Measurements from ENCODE around the gene MOB1A. TPM values are rescaled to one million over a fixed set of nuclear protein-coding genes. Genes with fewer than 3 reads are reported as not detected.

The MOB1A gene
- total and polyA plus RNA-seq, 10 of the 15 experiments (the other 5 are each of a cell fraction or from before 2014, with no cell fraction given) = 41.2 to 232 (median 172) TPM

DNA sequence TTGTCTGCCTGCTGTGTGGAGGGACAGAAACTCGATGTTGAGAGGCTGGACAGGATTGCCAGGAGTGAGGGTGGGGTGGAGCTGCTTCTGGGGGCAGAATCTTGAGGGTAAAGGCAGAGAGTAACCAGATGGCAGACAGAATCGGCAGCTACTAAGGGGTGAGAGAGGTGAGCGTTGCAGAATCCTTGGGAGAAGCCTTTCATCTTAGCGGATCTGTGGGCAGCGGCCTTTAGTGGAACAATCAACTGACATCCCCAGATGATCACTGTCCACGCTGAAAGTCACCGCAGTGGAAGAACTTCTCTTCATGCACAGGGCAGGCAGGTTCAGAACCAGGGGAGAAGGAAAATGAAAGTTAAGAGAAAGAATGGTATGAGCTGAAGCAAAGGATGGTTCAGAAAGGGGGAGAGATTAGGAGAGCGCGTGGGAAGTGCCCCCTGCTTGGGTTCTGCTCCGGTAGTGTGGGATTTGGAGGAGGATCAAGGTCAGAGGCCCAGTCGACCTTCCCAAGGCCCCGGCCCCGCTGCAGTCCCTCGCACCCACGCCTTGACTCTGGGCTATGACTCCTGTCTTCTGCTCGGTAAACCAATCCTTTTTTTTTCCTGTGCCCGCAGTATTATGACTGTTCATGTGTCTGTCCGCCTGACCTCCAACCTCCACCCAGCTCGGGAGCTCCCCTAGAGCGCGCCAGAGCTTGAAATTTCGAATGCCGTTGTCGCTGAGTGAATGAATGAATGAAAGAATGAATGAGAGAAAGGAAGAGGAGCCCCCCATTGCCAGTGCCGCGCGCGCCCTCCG lies 31.6 kb downstream of the MOB1A start (continued):
- TF ChIP-seq NKRF (conservative IDR thresholded peaks at IDR 0.05) (peak; percentile 93; the same call in 1 of the 2 replicates), BRCA1 (IDR thresholded peaks at IDR 0.05; ENCODE audit: low read depth, low read length) (no peak), E2F8 (IDR thresholded peaks at IDR 0.05; ENCODE audit: low read depth, partially characterized antibody) (no peak), TCF3 (IDR thresholded peaks at IDR 0.05; ENCODE audit: borderline replicate concordance, insufficient read depth, low read depth, low read length) (no peak), CHD4 (IDR thresholded peaks at IDR 0.05) (no peak), MTA2 (IDR thresholded peaks at IDR 0.05; ENCODE audit: low read depth) (no peak), LARP7 (IDR thresholded peaks at IDR 0.05) (no peak), ASH2L (IDR thresholded peaks at IDR 0.05; ENCODE audit: borderline replicate concordance, low read depth) (peak; percentile 57; the same call in 1 of the 2 replicates), POLR2A (IDR thresholded peaks at IDR 0.05; ENCODE audit: low read depth, low read length) (no peak), HCFC1 (IDR thresholded peaks at IDR 0.05; ENCODE audit: low read length) (no peak), ZNF24 (IDR thresholded peaks at IDR 0.05) (no peak), EP300 (IDR thresholded peaks at IDR 0.05; ENCODE audit: borderline replicate concordance in 1 of 2, control insufficient read depth in 1 of 2, low read depth in 2 of 2, low read length in 2 of 2) (no peak), FOS (IDR thresholded peaks at IDR 0.05; ENCODE audit: borderline replicate concordance, extremely low read depth, insufficient read length) (no peak), ZBTB4 (CRISPR knock-in tag; IDR thresholded peaks at IDR 0.05) (no peak)
- TF ChIP-seq, protein P1, sequence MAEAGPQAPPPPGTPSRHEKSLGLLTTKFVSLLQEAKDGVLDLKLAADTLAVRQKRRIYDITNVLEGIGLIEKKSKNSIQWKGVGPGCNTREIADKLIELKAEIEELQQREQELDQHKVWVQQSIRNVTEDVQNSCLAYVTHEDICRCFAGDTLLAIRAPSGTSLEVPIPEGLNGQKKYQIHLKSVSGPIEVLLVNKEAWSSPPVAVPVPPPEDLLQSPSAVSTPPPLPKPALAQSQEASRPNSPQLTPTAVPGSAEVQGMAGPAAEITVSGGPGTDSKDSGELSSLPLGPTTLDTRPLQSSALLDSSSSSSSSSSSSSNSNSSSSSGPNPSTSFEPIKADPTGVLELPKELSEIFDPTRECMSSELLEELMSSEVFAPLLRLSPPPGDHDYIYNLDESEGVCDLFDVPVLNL (IDR thresholded peaks at IDR 0.05; ENCODE audit: low read depth, low read length) = peak; percentile 57; the same call in 1 of the 2 replicates
- TF ChIP-seq, protein P2, sequence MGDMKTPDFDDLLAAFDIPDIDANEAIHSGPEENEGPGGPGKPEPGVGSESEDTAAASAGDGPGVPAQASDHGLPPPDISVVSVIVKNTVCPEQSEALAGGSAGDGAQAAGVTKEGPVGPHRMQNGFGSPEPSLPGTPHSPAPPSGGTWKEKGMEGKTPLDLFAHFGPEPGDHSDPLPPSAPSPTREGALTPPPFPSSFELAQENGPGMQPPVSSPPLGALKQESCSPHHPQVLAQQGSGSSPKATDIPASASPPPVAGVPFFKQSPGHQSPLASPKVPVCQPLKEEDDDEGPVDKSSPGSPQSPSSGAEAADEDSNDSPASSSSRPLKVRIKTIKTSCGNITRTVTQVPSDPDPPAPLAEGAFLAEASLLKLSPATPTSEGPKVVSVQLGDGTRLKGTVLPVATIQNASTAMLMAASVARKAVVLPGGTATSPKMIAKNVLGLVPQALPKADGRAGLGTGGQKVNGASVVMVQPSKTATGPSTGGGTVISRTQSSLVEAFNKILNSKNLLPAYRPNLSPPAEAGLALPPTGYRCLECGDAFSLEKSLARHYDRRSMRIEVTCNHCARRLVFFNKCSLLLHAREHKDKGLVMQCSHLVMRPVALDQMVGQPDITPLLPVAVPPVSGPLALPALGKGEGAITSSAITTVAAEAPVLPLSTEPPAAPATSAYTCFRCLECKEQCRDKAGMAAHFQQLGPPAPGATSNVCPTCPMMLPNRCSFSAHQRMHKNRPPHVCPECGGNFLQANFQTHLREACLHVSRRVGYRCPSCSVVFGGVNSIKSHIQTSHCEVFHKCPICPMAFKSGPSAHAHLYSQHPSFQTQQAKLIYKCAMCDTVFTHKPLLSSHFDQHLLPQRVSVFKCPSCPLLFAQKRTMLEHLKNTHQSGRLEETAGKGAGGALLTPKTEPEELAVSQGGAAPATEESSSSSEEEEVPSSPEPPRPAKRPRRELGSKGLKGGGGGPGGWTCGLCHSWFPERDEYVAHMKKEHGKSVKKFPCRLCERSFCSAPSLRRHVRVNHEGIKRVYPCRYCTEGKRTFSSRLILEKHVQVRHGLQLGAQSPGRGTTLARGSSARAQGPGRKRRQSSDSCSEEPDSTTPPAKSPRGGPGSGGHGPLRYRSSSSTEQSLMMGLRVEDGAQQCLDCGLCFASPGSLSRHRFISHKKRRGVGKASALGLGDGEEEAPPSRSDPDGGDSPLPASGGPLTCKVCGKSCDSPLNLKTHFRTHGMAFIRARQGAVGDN (IDR thresholded peaks at IDR 0.05) = no peak

Measured in GM12878 (cell line).